ENCODE results near the gene CEACAM3.

The CEACAM3 gene

DNA sequence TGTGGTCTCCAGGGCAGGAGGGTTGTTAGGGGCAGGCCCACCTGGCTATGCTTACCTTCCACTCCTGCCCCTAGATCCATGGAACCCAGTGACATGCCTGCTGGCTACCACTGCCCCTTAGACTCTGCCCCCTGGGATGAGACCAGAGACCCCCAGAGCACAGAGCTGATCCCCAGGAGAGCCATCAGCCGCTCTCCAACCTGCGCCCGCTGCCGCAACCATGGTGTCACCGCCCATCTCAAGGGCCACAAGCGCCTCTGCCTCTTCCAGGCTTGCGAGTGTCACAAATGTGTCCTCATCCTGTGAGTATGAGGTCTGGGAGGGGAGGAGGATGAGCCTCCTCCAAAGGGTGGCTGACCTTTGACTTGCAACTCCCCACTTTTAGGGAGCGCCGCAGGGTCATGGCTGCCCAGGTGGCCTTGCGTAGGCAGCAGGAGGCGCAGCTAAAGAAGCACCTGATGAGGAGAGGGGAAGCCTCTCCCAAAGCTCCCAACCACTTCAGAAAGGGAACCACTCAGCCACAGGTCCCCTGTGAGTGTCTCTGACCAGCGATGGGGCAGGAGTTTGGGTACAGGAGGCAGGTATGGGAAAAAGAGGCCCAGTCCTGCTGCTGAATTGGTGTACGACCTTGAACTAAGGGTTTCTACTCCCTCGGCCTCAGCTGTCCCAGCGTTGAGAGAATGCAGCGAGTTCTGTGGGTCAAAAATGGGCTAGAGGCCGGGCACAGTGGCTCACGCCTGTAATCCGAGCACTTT, 51.1 kb downstream of the CEACAM3 start:
- DNase-seq = no peak

DNA sequence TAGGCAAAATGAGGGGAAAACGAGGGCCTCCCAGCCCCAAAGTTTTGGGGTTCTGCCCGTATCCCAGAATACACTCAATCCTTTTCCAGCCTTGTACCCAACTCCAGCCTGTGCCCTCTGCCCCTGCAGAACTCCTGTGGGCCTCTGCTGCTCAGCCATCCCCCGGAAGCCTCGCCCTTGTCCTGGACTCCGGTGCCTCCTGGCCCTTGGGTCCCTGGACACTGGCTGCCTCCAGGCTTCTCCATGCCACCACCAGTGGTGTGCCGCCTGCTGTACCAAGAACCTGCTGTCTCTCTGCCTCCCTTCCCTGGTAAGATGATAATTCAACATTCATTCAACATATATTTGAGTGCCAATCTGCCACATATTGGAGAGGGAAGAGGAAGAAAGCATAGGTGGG, 52.3 kb downstream of the CEACAM3 start:
- no peak for DNase-seq

DNA sequence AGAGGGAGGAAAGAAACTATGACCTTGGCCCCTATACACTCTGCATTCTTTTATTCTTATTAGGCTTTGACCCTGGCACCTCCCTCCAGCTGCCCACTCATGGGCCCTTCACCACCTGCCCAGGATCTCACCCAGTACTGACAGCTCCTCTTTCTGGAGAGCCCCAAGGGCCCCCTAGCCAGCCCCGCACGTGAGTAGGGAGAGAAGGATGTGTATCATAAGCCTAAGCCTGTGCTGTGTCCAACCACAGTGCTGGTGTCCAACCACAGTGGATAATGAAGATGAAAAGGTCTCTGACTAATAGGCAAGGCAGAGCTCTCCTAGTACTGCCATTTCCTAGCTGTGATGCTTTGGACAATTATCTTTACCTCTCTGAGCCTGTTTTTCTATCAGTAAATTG, 52.7 kb downstream of the CEACAM3 start:
- DNase-seq = no peak

DNA sequence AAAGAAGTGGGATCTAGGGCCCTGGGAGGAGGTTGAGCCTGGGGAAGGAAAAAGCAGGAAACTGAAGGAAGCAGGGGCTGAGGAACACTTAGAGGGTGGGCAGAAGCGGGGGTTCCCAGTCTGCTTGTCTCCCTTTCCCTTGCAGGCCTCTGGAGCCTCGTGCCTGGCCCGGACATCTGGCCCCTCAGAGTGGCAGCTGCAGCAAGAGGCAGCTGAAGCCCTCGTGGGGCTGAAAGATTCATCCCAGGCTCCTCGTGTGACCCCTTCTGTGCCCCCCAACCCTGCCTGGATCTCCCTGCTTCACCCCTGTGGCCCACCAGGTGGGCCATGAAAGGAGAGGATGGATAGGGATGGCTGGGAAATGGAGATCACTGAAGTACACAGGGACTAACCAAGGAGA, 54.0 kb downstream of the CEACAM3 start:
- DNase-seq = no peak

DNA sequence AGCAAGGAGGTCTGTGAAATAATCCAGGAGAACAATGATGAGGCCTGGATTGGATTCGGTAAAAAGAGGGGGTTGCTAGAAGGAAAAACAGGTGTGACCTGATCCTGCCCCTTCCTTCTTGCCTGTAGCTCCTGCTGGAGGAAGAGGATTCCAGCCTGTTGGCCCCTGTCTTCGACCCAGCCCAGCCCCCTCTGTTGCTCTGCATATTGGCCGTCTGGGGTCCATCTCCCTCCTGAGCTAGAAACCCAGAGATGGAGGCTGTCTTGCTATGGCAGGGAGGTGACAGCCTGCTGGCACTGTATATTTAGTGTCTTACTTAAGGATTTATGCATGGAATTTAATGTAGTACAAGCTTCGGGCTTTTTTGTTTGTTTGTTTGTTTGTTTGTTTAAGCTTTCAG, 55.1 kb downstream of the CEACAM3 start:
- no peak for DNase-seq

DNA sequence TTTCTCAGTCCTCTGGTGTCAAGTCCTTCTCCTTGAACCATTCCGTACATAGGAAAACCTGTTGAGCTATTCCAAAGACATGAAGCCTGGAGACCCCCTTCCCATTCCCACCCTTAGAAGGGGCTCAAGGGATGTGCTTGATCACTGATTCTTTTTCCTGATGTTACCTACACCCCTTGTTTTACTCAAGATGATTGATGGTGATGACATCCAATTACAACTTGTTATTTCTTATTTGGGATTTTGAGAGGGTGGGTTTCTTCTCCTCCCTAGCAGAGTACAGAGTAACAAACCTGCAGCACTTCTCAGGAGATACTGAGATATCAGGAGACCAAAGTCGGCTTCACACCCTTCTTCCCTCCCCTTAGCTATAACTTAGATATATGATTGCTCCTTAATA, 57.0 kb downstream of the CEACAM3 start:
- DNase-seq = no peak

DNA sequence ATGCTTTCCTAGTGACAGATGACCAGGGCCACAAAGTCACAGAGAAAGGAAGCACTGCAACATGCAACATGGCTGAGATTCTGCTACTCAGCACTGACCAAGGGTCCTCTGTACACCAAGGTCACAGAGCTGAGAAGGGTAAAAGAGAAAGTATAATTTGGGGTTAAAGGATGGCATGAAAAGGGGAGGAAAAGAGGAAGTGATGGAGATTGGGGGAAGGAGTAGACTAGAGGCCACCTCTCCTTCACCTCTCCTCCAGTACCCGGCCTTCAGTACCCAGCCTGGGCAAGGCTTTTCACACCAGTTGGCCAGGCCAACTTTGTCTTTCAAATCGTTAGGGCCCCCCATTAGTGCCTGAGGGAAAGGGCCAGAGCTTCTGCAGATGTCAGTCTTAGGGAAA, 57.4 kb downstream of the CEACAM3 start:
- no peak for DNase-seq

DNA sequence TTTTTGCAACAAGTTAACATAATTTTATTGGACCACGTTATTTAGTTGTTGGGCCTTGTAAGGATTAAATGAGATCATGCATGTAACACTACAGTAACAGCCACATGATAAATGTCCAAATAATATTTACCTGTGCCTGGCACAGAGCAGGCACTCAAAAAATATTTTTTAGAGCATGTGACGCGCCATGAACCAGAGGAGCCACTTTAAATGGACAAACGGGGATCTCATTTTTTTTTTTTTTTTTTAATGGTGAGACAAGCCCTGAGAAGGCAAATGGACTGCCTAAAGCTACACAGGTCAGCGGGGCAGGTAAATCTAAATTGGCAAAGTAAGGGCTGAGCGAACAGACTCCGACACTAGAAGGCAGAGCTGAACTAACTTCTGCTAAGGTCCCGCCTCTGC, 62.8 kb downstream of the CEACAM3 start:
- no peak for DNase-seq

DNA sequence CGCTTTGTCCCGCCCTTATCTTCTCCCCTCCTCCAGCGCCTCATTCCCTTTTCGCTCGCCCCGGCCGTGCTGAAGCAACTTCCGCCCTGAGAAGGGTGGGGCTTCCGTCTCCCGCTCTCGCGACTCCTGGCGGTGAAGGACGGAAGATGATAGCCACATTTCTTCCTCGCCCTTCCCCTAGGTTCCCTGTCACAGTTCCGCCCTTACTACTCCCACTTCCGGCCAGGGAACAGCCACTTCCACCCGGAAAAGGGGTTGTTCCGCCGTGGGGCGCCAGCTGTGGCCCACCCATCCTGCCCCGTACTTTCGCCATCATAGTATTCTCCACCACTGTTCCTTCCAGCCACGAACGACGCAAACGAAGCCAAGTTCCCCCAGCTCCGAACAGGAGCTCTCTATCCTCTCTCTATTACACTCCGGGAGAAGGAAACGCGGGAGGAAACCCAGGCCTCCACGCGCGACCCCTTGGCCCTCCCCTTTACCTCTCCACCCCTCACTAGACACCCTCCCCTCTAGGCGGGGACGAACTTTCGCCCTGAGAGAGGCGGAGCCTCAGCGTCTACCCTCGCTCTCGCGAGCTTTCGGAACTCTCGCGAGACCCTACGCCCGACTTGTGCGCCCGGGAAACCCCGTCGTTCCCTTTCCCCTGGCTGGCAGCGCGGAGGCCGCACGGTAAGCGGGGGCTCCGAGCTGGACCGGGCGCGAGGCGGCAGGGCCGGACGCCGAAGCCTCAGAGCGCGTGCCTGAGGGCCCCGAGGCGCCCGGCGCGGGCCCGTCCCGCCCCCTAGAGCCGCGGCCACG, 63.4 kb downstream of the CEACAM3 start, which contains the start of gene RPS19:
Gene RPS19 (plus strand): TSS at position 638 of the 801 bp plus-strand sequence. CDS start 520 bp downstream, outside the sequence.
- DNase-seq = peak; percentile 99

DNA sequence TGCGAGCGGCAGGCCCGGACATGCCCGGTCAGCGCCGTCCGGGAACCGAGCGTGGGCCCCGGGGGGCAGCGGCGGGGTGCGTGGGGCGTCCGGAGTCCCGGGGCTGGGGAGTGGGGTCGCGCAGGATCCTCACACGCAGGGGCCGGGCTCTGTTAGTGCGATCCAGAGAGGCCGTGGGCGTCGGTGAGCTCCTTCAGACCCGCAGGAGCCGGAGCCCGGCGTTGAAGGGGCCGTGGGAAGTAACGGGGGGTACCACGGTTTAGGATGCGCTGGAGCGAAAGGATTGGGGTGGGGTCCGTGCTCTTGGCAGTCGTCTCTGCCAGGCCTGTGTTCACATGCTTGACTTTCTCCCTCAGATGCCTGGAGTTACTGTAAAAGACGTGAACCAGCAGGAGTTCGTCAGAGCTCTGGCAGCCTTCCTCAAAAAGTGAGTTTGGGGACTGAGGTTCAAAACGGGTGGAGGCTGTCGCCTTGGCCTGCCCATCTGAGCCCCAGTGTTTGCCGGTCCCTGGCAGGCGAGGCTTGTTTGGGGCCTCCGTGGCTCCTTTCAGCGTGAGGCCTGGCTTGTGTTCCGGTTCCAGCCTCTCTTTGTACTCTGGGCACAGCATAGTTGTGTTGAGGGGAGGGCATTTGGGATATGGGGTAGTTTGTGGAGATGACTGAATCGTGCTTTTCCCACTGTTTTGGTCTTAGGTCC, 64.2 kb downstream of the CEACAM3 start:
- no peak for DNase-seq
